H9 (cell line): ENCODE results near the gene RBM33. TPM values are rescaled to one million over a fixed set of nuclear protein-coding genes. Genes with fewer than 3 reads are reported as not detected.

ENCODE experiments used
- DNase-seq: peaks from one replicate; pipeline ENCODE4 v3.0.0-alpha.2; 2017
- H2AFZ ChIP-seq: one replicate; pipeline ENCODE4 v1.6.1; 2013; ENCODE audit warnings: mild to moderate bottlenecking, low read length, control low read depth, moderate library complexity
- H2AK5ac ChIP-seq: 2 replicates; pipeline ENCODE4 v1.6.1; 2013; ENCODE audit warnings: low read length, control low read depth, mixed read lengths; ENCODE audit not compliant: insufficient read length
- H2BK120ac ChIP-seq: one replicate; pipeline ENCODE4 v1.6.1; 2013; ENCODE audit warnings: low read depth, mild to moderate bottlenecking, low read length, control low read depth, inconsistent platforms; ENCODE audit not compliant: poor library complexity, severe bottlenecking
- H2BK12ac ChIP-seq: 2 replicates; pipeline ENCODE4 v1.6.1; 2013; ENCODE audit warnings: low read length, control low read depth, mixed read lengths, low read depth; ENCODE audit not compliant: insufficient read length
- H2BK15ac ChIP-seq: 2 replicates; pipeline ENCODE4 v1.6.1; 2013; ENCODE audit warnings: low read depth, low read length, control low read depth
- H2BK20ac ChIP-seq: one replicate; pipeline ENCODE4 v1.6.1; 2013; ENCODE audit warnings: low read depth, mild to moderate bottlenecking, low read length, control low read depth, inconsistent platforms; ENCODE audit not compliant: poor library complexity, severe bottlenecking
- H2BK5ac ChIP-seq: 2 replicates; pipeline ENCODE4 v1.6.1; 2013; ENCODE audit warnings: low read length, control low read depth, mixed read lengths; ENCODE audit not compliant: insufficient read length
- H3K14ac ChIP-seq: 2 replicates; pipeline ENCODE4 v1.6.1; 2013; ENCODE audit warnings: low read length, control low read depth; ENCODE audit not compliant: insufficient read depth
- H3K18ac ChIP-seq: 2 replicates; pipeline ENCODE4 v1.6.1; 2013; ENCODE audit warnings: low read depth, mild to moderate bottlenecking, mixed read lengths, low read length, control low read depth; ENCODE audit not compliant: insufficient read length
- H3K23ac ChIP-seq: 2 replicates; pipeline ENCODE4 v1.6.1; 2013; ENCODE audit warnings: low read length, control low read depth, mixed read lengths, low read depth; ENCODE audit not compliant: insufficient read length
- H3K23me2 ChIP-seq: 2 replicates; pipeline ENCODE4 v1.6.1; 2013; ENCODE audit warnings: low read depth, mild to moderate bottlenecking, mixed read lengths, low read length, control low read depth; ENCODE audit not compliant: insufficient read length, poor library complexity, severe bottlenecking
- H3K27ac ChIP-seq: 2 replicates; pipeline ENCODE4 v1.5.1; 2013; ENCODE audit warnings: low read length, control low read depth, mixed read lengths, low read depth; ENCODE audit not compliant: insufficient read length
- H3K27me3 ChIP-seq: 2 replicates; pipeline ENCODE4 v1.6.1; 2013; ENCODE audit warnings: low read length, control low read depth, inconsistent platforms; ENCODE audit not compliant: insufficient read depth
- H3K4ac ChIP-seq: 2 replicates; pipeline ENCODE4 v1.6.1; 2013; ENCODE audit warnings: low read depth, mild to moderate bottlenecking, control low read depth, inconsistent platforms, low read length, moderate library complexity
- H3K4me1 ChIP-seq: 2 replicates; pipeline ENCODE4 v1.6.1; 2013; ENCODE audit warnings: low read length, control low read depth, inconsistent platforms; ENCODE audit not compliant: insufficient read depth
- H3K4me2 ChIP-seq: 2 replicates; pipeline ENCODE4 v1.6.1; 2013; ENCODE audit warnings: low read length, control low read depth, mixed read lengths; ENCODE audit not compliant: insufficient read length, insufficient read depth
- H3K56ac ChIP-seq: 2 replicates; pipeline ENCODE4 v1.6.1; 2013; ENCODE audit warnings: low read depth, mild to moderate bottlenecking, mixed read lengths, low read length, control low read depth; ENCODE audit not compliant: insufficient read length
- H3K79me1 ChIP-seq: 2 replicates; pipeline ENCODE4 v1.6.1; 2013; ENCODE audit warnings: low read depth, mild to moderate bottlenecking, moderate library complexity, low read length, control low read depth, inconsistent platforms; ENCODE audit not compliant: insufficient read depth, poor library complexity, severe bottlenecking
- H3K79me2 ChIP-seq: 2 replicates; pipeline ENCODE4 v1.6.1; 2013; ENCODE audit warnings: low read length, control low read depth, inconsistent platforms; ENCODE audit not compliant: insufficient read depth
- H3K9ac ChIP-seq: 2 replicates; pipeline ENCODE4 v1.6.1; 2013; ENCODE audit warnings: low read length, control low read depth, mixed read lengths; ENCODE audit not compliant: insufficient read length; ENCODE audit errors: extremely low read depth
- H3K9me3 ChIP-seq: one replicate; pipeline ENCODE4 v1.6.1; 2013; ENCODE audit warnings: low read depth, low read length, inconsistent platforms; ENCODE audit not compliant: control insufficient read depth
- H3T11ph ChIP-seq: one replicate; pipeline ENCODE4 v1.6.1; 2013; ENCODE audit warnings: mild to moderate bottlenecking, low read length, control low read depth, inconsistent platforms
- H4K20me1 ChIP-seq: one replicate; pipeline ENCODE4 v1.6.1; 2013; ENCODE audit not compliant: control insufficient read depth, insufficient read length, insufficient read depth
- H4K5ac ChIP-seq: 2 replicates; pipeline ENCODE4 v1.6.1; 2013; ENCODE audit warnings: low read depth, mild to moderate bottlenecking, mixed read lengths, low read length, control low read depth; ENCODE audit not compliant: insufficient read length
- H4K8ac ChIP-seq: replicated peaks from 2 replicates; pipeline ENCODE4 v1.6.1; 2013; ENCODE audit warnings: low read length, control low read depth, mixed read lengths, low read depth; ENCODE audit not compliant: insufficient read length
- H4K91ac ChIP-seq: 2 replicates; pipeline ENCODE4 v1.6.1; 2013; ENCODE audit warnings: low read depth, mild to moderate bottlenecking, moderate library complexity, mixed read lengths, low read length, control low read depth; ENCODE audit not compliant: insufficient read length
- H3K27ac Mint-ChIP-seq, 3 experiments: 2 replicates in 2 of 3; 3 replicates in 1 of 3; pipeline ENCODE4 v1.8.0; 2020 to 2021; ENCODE audit warnings: mixed read lengths in 3 of 3, mild to moderate bottlenecking in 1 of 3, moderate library complexity in 1 of 3
- H3K27me3 Mint-ChIP-seq: 2 replicates; pipeline ENCODE4 v1.8.0; 2021; ENCODE audit warnings: low read depth, mild to moderate bottlenecking, moderate library complexity, mixed read lengths
- H3K36me3 Mint-ChIP-seq, 3 experiments: 2 replicates in 2 of 3; 3 replicates in 1 of 3; pipeline ENCODE4 v1.8.0; 2020 to 2021; ENCODE audit warnings: low read depth in 3 of 3, mixed read lengths in 3 of 3; ENCODE audit not compliant: insufficient read depth in 1 of 3
- H3K4me1 Mint-ChIP-seq, 2 experiments: 2 replicates each; pipeline ENCODE4 v1.8.0; 2020; ENCODE audit warnings: mixed read lengths in 2 of 2
- H3K4me3 Mint-ChIP-seq, 2 experiments: 2 replicates in 1 of 2; 3 replicates in 1 of 2; pipeline ENCODE4 v1.8.0; 2020 to 2021; ENCODE audit warnings: mild to moderate bottlenecking in 2 of 2, mixed read lengths in 2 of 2, moderate library complexity in 1 of 2
- H3K9me3 Mint-ChIP-seq, 2 experiments: 2 replicates in 1 of 2; 3 replicates in 1 of 2; pipeline ENCODE4 v1.8.0; 2020; ENCODE audit warnings: mild to moderate bottlenecking in 2 of 2, mixed read lengths in 2 of 2, moderate library complexity in 1 of 2
- WGBS: extraction: QIAGEN DNeasy Blood & Tissue Kit; methylation state at CpG from one replicate; pipeline ENCODE4 v1.1.7; 2013; ENCODE audit warnings: missing lambda C conversion rate, low lambda C conversion rate, mixed read lengths; ENCODE audit not compliant: insufficient read length; ENCODE audit errors: extremely low coverage; 5-methylcytosine and 5-hydroxymethylcytosine counted together
- total RNA-seq: library from RNA; stranded (reverse); gene quantifications from 2 replicates; pipeline ENCODE4 v1.2.1, GENCODE V29; 2021
- TF ChIP-seq, protein P1 (sequence below): fragments of 200-600 bp; sonication (generic); conservative IDR thresholded peaks from 3 replicates; pipeline ENCODE4 v1.8.0; 2021; ENCODE audit warnings: antibody characterized with exemption, mild to moderate bottlenecking

Gene RBM33
- total RNA-seq, 1 experiment from 2014 or later: 71.3 TPM

GRCh38 chr7:155713384-155713783, 68.9 kb downstream of the RBM33 start:
- peaks cover 4% of the 10 kb centered on the region for H3K79me1 ChIP-seq
- H3K27ac Mint-ChIP-seq: peak overlapping the region in 2 of 3 experiments; percentile 38 to 53; a peak in 2 of 7 replicates
- H4K8ac ChIP-seq: no peak overlapping the region
- no peaks in the 10 kb centered on the region for H3K27me3 ChIP-seq
- no peak overlapping the region; the same call in 1 of the 2 replicates for H3K14ac ChIP-seq
- H3K4me1 ChIP-seq: no peaks in the 10 kb centered on the region
- H3K27ac ChIP-seq: no peak overlapping the region
- H3K79me2 ChIP-seq: peaks cover 5% of the 10 kb centered on the region; the same call in 1 of the 2 replicates
- no peak for DNase-seq
- no peak overlapping the region for H4K91ac ChIP-seq
- no peak overlapping the region for H3K56ac ChIP-seq
- no peak overlapping the region for H2BK12ac ChIP-seq
- H3K9me3 ChIP-seq: no peaks in the 10 kb centered on the region
- H2BK120ac ChIP-seq: no peak overlapping the region
- no peaks in the 10 kb centered on the region; the same call in 1 of the 2 replicates for H3K27me3 Mint-ChIP-seq
- H2AFZ ChIP-seq: no peak overlapping the region
- no peaks in the 10 kb centered on the region for H3K23me2 ChIP-seq
- H3T11ph ChIP-seq: no peak overlapping the region
- peaks cover 5 to 6% of the 10 kb centered on the region in 2 experiments; a peak in 1 of 4 replicates for H3K4me1 Mint-ChIP-seq
- no peaks in the 10 kb centered on the region for H3K9me3 Mint-ChIP-seq
- TF ChIP-seq, protein P1, sequence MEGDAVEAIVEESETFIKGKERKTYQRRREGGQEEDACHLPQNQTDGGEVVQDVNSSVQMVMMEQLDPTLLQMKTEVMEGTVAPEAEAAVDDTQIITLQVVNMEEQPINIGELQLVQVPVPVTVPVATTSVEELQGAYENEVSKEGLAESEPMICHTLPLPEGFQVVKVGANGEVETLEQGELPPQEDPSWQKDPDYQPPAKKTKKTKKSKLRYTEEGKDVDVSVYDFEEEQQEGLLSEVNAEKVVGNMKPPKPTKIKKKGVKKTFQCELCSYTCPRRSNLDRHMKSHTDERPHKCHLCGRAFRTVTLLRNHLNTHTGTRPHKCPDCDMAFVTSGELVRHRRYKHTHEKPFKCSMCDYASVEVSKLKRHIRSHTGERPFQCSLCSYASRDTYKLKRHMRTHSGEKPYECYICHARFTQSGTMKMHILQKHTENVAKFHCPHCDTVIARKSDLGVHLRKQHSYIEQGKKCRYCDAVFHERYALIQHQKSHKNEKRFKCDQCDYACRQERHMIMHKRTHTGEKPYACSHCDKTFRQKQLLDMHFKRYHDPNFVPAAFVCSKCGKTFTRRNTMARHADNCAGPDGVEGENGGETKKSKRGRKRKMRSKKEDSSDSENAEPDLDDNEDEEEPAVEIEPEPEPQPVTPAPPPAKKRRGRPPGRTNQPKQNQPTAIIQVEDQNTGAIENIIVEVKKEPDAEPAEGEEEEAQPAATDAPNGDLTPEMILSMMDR: no peak
- no peak overlapping the region for H3K18ac ChIP-seq
- no peak overlapping the region for H2BK20ac ChIP-seq
- WGBS: no CpG with 5 or more reads among the region's 10 CpGs
- H3K4me2 ChIP-seq: no peak overlapping the region
- no peak overlapping the region for H3K4me3 Mint-ChIP-seq
- no peak overlapping the region for H3K23ac ChIP-seq
- H2BK15ac ChIP-seq: no peak overlapping the region
- no peak overlapping the region for H3K9ac ChIP-seq
- H4K5ac ChIP-seq: no peak overlapping the region
- H2BK5ac ChIP-seq: no peak overlapping the region
- H2AK5ac ChIP-seq: no peak overlapping the region
- no peaks in the 10 kb centered on the region for H4K20me1 ChIP-seq
- H3K36me3 Mint-ChIP-seq: peaks cover 40 to 52% (median 51%) of the 10 kb centered on the region in 3 experiments
- no peak overlapping the region for H3K4ac ChIP-seq
